Upper lobe of left lung (tissue), 4 donors: ENCODE results near the gene PLPPR1.

Experiments used
- POLR2A ChIP-seq, 4 donors: fragments of 450-650 bp; IDR thresholded peaks; one replicate each; pipeline ENCODE4 v1.5.1; 2016 to 2017; ENCODE audit warnings: antibody characterized with exemption in 4 of 4, mild to moderate bottlenecking in 2 of 4
- TF ChIP-seq, protein P1 (sequence below), 6 experiments: fragments of 450-650 bp in 4 of 6; fragments of 200-600 bp in 2 of 6; sonication (generic) in 2 of 6; IDR thresholded peaks; one replicate each; pipeline ENCODE4 v1.5.1; 2016 to 2019; ENCODE audit warnings: antibody characterized with exemption in 6 of 6

DNA sequence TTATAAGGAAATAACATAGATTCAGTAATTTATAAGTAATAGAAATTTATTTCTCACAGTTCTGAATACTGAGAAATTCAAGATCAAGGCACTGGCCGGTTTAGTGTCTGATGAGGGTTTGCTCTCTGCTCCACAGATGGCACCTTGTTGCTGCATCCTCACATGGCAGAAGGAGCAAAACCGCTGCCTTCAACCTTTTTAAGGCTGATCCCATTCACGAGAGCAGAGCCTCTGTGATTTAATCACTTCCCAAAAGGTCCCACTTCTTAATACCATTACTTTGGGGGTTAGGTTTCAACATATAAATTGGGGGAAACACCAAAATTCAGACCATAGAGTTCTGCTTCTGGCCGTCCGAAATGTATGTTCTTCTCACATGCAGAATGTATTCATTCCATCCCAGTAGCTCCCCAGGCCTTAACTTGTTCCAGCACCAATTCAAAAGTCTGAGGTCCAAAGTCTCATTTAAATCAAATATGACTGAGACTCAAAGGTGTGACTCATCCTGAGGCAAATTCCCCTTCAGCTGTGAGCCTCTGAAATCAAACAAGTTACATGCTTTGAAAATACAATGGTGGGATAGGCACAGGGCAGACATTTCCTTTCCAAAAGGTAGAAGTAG, 325.7 kb downstream of the PLPPR1 start:
- TF ChIP-seq POLR2A (IDR thresholded peaks at IDR 0.05), result no peak
- TF ChIP-seq, protein P1, sequence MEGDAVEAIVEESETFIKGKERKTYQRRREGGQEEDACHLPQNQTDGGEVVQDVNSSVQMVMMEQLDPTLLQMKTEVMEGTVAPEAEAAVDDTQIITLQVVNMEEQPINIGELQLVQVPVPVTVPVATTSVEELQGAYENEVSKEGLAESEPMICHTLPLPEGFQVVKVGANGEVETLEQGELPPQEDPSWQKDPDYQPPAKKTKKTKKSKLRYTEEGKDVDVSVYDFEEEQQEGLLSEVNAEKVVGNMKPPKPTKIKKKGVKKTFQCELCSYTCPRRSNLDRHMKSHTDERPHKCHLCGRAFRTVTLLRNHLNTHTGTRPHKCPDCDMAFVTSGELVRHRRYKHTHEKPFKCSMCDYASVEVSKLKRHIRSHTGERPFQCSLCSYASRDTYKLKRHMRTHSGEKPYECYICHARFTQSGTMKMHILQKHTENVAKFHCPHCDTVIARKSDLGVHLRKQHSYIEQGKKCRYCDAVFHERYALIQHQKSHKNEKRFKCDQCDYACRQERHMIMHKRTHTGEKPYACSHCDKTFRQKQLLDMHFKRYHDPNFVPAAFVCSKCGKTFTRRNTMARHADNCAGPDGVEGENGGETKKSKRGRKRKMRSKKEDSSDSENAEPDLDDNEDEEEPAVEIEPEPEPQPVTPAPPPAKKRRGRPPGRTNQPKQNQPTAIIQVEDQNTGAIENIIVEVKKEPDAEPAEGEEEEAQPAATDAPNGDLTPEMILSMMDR (IDR thresholded peaks at IDR 0.05), result no peak
